GM12864 (cell line): ENCODE measurements around the gene STXBP5.
A peak's percentile ranks its signal among the peaks of the same experiment; 100 is the strongest.

Experiments used
- DNase-seq: peaks from one replicate; pipeline ENCODE4 v3.0.0-alpha.2; 2011; ENCODE audit warnings: low read depth
- H3K4me3 ChIP-seq: 2 replicates; pipeline ENCODE4 v1.5.1; 2011; ENCODE audit warnings: mild to moderate bottlenecking, low read depth, low read length, control low read depth
- TF ChIP-seq, protein P1 (sequence below): IDR thresholded peaks from 2 replicates; pipeline ENCODE4 v1.5.1; 2011; ENCODE audit warnings: low read depth, mild to moderate bottlenecking, moderate library complexity, low read length, control low read depth, inconsistent platforms; ENCODE audit errors: missing control alignments

STXBP5 gene

DNA sequence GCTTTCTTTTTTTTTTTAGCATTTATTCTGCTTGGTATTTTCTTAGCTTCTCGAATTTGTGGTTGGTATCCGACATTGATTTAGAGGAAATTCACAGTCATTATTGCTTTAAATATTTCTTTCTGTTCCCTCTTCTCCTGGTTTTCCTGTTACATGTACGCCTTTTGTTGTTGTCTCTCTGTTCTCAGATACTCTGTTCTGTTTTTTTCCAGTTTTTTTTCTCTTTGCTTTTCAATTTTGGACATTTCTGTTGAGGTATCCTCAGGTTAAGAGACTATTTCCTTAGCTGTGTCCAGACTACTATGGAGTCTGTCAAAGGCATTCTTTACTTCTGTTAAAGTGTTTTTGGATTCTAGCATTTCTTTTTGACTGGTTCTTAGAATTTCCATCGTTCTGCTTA is 17.5 kb downstream of the STXBP5 start:
- TF ChIP-seq, protein P1, sequence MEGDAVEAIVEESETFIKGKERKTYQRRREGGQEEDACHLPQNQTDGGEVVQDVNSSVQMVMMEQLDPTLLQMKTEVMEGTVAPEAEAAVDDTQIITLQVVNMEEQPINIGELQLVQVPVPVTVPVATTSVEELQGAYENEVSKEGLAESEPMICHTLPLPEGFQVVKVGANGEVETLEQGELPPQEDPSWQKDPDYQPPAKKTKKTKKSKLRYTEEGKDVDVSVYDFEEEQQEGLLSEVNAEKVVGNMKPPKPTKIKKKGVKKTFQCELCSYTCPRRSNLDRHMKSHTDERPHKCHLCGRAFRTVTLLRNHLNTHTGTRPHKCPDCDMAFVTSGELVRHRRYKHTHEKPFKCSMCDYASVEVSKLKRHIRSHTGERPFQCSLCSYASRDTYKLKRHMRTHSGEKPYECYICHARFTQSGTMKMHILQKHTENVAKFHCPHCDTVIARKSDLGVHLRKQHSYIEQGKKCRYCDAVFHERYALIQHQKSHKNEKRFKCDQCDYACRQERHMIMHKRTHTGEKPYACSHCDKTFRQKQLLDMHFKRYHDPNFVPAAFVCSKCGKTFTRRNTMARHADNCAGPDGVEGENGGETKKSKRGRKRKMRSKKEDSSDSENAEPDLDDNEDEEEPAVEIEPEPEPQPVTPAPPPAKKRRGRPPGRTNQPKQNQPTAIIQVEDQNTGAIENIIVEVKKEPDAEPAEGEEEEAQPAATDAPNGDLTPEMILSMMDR, result no peak
- DNase-seq, result no peak

GRCh38 chr6:147222160-147222838 is 18.1 kb downstream of the STXBP5 start:
- no peak for DNase-seq
- TF ChIP-seq, protein P1, result peak; percentile 39
- no peak overlapping the region for H3K4me3 ChIP-seq

More for the DNA sequence above, 17.5 kb downstream of the STXBP5 start:
- no peak overlapping the region for H3K4me3 ChIP-seq

DNA sequence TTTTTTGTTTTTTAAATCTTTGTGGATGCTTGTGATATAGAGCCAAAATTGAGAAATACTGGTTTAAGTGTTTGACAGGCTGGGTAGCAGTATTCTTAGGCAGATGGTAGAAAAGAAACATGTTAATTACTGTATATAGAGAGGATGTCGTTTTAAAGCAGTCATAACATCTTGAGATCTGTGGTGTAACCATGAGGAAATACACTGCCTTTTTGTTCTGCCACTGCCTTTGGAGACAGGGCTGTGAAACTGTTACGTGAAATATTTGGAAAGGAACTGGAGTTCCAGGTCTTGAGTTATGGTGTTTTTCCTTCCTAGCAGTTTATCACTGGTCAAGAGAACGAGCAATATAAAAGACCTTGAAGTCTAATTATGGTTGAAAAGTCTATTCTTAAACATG is 19.5 kb downstream of the STXBP5 start:
- DNase-seq, result no peak
- TF ChIP-seq, protein P1, result no peak
- no peak overlapping the region for H3K4me3 ChIP-seq

- H3K4me3 ChIP-seq, result no peak overlapping the region
- no peak for DNase-seq
- TF ChIP-seq, protein P1, result no peak
These were observed 22.0 kb downstream of the STXBP5 start for GRCh38 chr6:147226163-147226724.

GRCh38 chr6:147226877-147227276 is 22.7 kb downstream of the STXBP5 start:
- no peak overlapping the region for H3K4me3 ChIP-seq
- TF ChIP-seq, protein P1, result no peak
- no peak for DNase-seq

GRCh38 chr6:147227770-147228320 is 23.6 kb downstream of the STXBP5 start:
- TF ChIP-seq, protein P1, result no peak
- no peak overlapping the region for H3K4me3 ChIP-seq
- no peak for DNase-seq
